Limb (tissue), 2 donors: ENCODE data around the gene TMEM164.
"Not testable (repeated sequence)": the region's sequence is repeated elsewhere in the genome, so short reads cannot be mapped to it uniquely, and the experiment has no call there.

ENCODE experiments used
- DNase-seq, 2 donors: peaks; one replicate each; pipeline ENCODE4 v3.0.0-alpha.2; 2016; ENCODE audit errors: extremely low spot score in 2 of 2

The TMEM164 gene

DNA sequence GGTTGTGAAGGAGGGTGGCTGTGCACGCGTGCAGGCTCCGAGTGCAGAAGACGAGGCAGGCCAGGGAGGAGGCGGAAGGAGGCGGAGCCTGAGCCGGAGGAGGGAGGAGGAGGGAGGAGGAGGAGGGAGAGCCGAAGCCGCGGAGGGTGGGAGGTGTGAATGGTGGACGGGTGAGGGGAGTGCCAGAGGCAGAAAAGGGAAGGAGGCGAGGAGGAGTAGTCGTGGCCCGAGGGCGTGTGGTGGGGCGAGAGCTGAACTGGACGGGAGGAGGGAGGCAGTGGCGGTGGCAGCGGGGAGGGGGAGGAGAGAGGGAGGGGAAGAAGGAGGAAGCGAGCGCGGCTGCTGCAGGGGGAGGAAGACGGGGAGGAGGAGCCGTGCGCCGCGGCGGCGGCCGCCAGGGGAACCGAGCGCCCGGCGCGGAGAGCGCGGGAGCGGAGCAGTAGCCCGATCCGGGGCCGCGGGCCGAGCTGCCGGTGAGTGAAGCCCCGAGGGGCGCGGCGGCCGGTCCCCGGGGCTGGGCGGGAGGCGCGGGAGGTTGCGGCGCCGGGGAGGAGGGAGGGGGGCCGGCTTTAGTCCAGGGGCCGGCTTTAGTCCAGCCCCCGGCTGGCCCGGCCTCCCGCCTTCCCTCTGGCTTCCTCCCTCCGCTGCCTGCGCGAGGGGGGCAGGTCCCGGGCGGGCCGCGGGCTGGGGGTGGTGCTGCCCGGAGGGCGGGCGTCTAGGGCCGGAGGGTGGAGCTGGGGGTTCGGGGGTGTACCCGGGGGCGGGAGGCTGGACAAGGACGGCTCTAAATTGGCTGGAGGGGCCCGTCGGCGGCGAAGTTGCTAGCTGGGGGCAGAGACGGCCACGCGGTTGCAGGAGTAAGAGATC lies at the start of gene TMEM164:
Gene TMEM164 (plus strand): TSS at position 815 of the 867 bp plus-strand sequence. CDS start 661 bp downstream, outside the sequence.
- peak; percentile 62 to 84 for DNase-seq

DNA sequence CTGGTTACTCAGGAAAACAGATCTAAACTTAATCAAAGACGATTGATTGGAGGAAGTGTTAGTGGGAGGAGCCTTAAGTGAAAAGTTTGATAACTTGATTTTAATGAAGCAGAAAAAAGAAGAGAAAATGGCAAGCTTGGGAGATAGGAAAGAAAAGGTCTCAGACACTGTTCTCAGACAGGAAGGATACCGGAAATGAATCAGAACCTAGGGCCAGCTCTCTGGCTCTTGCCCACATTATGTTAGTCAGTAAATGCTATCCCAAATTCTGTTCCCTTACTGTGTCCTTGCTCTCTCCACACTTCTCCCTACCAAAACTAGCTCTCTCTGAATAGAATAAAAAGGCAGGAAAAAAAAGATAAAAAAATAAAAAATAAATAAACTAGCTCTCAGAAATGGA lies 48.6 kb upstream of the TMEM164 start:
- no peak for DNase-seq

DNA sequence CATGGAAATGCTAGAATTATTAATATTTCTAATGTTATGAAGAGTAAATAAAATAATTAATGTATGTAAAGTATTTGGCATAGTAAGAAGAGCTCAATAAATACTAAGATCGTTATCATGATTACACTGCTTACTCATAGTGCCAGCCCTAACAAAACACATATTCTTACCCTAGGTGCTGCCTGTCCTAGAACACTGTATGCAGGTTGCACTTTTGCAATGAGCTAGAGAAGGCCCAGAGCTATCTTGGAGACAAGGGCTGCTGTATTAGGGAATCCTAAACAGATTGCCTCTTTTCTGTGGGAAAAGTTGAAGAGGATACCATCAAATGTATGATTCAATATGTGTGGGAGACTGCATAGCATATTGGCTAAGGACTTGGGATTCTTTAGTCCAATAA lies 48.0 kb upstream of the TMEM164 start:
- DNase-seq: no peak

DNA sequence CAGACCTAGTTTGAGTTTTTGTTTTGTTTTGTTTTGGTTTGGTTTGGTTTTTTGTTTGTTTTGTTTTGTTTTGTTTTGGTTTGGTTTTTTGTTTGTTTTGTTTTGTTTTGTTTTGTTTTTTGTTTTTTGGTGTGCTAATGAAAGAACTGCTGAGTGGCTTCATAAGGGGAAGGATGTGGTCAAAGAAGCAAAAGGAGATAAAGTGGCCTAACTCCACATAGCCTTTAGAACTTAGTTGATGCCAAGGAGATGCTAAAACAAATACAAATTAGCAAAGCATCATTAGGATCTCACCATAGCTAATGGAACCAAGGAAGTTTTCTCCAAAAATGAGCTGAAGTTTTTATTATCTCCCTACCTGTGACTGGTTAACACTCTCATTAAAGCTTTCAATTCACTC lies 44.6 kb upstream of the TMEM164 start:
- DNase-seq: no peak

DNA sequence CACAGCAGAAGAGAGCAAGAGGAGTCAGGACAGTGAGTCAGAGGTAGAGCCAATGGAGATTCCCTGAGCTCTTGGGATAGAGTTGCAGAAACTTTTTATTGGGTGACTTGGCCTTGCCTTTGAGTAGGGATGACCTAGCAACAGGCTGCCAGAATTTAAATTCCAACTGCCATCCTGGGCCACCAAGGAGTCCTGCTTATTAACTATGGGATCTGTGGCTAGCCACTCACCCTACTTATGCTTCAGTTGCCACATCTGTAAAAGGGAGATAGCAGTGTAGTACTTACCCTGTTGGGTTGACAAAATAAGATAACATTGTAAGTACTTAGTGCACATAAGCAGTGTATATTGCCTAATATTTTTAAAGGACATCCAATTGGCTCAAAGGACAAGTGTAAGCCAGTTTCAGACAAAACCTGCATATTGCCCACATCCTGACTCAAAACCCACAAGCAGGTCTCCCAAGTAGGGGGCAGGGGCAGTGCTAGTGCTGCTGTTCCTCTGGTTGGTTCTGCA lies 43.5 kb upstream of the TMEM164 start:
- no peak for DNase-seq

DNA sequence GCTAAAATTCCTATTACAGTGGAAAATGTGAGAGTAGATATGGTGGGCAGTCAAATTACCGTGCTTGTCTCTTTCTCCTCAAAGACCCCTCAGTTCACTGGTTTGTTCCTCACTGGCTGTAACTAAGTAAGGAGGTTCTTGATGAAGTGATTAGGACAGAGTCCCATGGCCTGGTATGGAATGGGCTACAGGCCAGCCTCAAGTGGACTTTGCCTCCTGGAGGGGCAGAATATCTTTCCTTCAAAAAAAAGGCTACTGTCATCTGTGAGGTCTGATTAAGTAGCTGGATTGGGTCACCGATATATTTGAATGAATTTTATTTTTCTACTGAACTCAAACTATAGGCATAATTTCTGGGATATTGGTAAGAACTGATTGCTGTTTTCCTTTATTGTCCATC lies 38.5 kb upstream of the TMEM164 start:
- DNase-seq: no peak

DNA sequence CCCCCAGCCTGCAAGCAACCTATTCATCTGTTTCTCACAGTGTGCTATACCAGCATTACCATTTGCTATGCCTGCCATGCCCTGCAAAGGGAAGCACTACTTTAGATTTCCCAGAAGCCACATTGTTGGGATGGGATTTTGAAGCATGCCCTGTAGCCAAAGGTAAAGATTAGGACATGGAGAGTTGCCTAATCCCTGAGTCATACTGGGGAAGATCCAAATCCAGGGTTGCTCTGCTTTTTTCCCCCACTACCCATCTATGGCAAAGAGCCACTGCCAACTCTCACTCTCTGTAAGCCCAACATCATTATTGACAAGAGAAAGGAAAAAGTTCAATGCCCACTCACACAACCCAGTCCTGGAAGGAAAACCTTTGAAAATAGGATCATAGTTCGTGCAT lies 36.7 kb upstream of the TMEM164 start:
- no peak for DNase-seq

DNA sequence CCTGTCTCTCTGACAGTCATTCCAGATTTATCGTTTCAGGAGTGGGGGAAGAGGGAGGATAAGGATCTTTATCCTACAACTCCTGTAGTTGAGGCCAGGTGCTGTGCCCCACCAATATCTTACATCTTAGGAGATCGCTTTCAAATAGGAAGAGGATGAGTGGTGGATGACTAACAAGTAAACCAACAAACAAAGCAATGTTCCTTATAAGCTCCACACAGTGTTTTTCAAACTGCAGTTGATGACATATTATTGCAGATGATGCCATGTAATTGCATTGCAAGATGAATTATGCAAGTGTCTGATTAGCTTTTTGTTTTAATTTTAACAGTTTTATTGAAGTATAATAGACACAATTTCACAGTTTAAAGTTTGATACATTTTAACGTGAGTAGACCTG lies 35.8 kb upstream of the TMEM164 start:
- DNase-seq: no peak

DNA sequence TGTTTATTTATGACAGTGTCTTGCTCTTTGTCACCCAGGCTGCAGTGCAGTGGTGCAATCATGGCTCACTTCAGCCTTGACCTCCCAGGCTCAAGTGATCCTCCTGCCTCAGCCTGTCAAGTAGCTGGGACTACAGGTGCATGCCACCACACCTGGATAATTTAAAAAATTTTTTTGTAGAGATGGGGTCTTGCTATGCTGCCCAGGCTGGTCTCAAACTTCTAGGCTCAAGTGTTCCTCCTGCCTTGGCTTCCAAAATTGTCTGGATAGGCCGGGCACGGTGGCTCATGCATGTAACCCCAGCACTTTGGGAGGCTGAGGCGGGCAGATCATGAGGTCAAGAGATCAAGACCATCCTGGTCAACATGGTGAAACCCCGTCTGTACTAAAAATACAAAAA lies 32.1 kb upstream of the TMEM164 start:
- DNase-seq: not testable (repeated sequence)

DNA sequence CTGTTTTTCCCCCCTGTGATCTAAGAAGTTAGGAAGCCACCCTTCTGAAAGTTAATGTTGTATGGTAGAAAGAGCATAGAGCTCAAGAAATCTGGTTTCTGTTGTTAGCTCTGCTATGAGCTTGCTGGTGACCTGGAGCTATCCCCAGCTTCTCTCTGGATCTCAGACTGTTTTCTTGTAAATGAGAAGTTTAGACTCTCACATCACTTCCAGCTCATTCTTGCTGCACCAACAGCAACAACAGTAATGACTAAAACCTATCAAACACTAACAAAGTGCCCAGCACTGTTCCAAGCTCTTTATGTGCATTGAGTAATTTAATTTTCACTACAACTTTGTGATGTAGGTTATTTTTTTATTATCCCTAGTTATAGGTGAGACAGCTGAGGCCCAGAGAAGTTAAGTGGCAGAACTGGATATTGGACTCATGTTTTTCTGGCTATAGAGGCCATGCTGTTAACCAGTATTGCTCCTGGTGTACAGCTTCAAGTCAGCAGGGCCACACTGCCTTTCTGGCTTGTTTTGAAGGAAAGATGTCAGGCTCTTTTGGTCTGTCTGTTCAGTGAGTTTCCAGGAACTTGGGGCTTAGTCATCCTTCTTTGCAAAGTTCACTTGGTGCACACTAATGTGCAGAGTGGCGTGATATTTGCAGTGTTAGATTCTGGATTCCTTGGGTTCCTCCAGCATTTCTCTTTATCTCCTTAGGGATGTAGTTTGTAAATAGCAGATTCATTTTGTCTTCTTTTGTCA lies 27.8 kb upstream of the TMEM164 start:
- no peak for DNase-seq

DNA sequence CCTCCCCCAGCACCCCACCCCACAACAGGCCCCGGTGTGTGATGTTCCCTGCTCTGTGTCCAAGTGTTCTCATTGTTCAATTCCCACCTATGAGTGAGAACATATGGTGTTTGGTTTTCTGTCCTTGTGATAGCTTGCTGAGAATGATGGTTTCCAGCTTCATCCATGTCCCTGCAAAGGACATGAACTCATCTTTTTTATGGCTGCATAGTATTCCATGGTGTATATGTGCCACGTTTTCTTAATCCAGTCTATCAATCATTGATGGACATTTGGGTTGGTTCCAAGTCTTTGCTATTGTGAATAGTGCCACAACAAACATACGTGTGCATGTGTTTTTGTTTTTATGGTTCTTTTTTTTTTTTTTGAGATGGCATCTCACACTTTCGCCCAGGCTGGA lies 17.7 kb upstream of the TMEM164 start:
- not testable (repeated sequence) for DNase-seq

DNA sequence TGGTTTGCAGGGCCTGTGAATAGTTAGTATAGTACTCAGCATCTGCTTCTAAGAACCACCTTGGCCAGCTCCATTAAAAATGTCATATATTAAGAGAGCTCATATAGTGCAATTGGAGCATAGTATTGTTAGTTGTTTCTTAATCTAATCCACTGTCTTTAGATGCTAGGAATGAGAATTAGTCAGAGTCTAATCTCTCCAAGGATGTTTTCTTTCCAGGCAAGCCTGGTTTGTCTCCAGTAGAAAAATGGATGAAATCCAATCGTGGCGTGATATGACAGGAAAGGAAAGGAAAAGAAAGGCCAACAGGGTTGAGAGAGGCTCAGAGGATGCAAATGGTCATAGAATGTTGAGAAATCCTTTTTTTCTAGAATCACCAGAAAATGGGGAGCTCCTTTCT lies 15.0 kb upstream of the TMEM164 start:
- no peak for DNase-seq

DNA sequence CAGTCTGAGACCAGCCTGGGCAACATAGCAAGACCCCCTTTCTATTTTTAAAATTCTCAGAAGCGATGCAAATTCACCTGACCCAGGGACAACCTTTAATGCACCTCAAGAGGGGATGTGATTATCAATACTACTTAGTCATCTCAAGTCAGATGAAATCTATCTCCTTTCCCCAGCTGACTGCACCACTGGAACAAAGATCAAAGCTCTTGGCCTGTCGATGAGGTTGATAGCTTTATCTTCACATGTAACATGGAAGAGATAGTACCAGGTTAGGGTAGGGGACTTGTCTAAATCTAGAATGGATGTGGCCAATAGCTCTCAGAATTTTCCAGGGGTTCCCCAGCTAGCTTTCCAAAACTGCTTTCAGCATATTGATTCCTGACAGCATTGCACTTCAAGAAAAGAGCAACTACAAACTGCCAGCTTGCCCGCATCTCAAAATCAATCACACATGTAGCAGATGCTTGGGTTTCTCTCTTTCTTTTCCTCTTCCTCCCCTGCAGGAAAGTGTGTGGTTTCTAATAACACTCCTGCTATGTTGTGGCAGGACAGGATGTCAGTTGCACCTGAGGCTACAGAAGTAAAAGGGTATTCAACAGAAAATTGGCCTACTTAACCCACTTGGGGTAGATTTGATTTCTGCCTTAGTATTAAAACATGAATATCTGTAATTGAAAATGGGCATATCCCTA lies 12.2 kb upstream of the TMEM164 start:
- DNase-seq: no peak

DNA sequence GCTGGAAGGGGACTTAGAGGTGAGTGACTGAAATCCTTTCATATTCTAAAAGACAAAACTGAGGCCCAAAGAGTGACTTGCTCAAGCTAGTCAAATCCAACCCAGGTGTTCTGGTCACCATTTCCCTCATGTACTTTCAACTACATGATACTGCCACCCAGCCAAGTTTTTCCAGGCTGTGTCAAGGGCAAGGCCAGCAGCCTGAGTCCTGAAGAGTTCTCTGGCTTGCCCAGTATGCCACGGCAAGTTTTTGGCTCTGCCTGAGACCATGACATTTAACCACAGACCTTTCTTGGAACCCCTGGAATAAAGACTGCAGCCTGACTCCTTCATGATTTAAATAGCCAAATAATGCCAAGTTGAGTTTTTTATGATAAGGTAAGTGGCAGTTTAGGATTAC lies 10.7 kb upstream of the TMEM164 start:
- DNase-seq: no peak

DNA sequence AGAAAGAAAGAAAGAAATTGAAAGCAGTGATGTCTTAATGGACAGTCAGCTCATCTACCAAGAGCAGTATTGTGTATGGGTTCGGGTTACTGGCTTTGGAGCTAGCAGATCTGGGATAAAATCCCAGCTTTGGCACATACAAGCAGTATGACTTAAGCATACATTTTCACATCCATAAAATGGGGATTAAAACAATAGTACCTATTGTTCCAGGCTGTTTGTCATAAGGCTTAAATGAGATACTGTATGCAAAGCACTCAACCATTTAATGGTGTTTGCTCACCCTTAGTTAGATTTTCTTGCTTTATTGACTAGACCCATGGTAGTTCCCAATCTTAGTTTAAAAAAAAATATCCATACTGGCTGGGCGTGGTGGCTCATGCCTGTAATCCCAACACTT lies 7.8 kb upstream of the TMEM164 start:
- no peak for DNase-seq

DNA sequence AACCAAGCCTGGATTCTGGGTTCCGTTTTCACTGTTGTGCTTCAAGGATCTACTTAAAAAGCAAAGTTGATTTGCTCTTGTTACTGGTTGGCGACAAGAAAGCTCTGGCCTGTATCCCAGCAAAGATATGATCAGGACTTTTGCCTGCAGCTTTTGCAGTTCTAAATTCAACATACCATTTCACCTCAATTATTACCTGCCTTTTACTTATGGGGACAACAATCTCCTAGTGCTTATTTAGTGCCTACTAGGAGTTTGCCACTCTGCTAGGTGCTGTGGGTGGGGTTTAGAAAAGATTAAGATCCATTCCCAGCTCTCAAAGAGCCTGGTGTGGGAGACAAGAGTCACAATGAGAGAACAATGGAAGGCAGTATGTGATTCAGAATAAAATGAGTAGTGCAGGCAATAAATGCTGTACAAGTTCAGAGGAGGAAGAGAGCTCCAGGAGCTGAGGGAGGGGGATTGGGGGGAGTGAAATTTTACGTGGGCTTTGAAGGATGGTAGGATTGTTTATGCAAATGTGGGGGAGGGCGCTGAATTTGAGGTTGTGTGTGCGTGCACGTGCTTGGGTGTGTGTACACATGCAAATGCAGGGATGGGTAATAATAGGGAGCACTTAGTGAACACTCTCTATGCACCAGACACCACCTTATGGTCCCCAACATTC lies 5.0 kb upstream of the TMEM164 start:
- no peak for DNase-seq

DNA sequence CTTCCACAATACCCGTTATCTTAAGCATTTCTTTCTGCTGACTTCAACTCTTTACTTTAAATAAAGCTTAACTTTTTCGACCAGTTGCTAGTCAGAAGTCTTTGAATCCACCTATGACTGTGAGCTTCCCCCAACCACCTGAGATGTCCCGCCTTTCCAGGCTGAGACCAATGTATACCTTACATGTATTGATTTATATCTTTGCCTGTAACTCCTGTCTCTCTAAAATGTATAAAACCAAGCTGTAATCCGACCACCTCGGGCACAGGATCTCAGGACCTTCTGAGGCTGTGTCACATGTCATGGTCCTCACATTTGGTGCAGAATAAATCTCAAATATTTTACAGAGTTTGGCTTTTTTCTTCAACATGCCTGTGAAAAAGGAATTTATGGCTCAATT lies 2.9 kb upstream of the TMEM164 start:
- DNase-seq: no peak

DNA sequence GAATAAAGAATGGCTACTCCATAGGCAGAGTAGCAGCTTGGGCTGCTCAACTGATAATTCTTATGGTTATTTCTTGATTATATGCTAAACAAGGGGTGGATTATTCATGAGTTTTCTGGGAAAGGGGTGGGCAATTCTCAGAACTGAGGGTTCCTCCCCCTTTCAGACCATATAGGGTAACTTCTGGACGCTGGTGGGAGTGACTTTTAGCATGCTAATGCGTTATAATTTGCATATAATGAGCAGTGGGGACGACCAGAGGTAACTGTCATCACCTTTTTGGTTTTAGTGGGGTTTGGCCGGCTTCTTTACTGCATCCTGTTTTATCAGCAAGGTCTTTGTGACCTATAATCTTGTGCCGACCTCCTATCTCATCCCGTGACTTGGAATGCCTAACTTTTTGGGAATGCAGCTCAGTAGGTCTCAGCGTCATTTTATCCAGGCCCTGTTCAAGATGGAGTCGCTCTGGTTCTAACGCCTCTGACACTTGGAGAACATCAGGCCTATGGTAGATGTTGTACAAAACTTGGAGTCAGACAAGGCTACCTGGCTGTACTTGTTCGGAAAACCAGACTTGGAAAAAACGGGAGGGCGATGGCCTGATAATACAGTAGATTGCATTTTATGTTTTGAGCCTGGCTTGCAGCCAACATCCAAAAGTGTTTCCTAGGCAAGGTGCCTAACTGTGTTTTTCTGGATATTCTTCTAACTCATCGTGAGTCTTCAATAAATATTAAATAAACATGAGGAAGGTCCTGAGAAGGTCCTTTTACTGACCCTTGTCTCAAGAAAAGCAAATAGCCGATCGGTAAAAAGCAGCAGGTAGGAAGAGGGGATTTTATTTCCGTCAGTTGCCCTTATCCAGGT lies 1.8 kb upstream of the TMEM164 start:
- no peak for DNase-seq

DNA sequence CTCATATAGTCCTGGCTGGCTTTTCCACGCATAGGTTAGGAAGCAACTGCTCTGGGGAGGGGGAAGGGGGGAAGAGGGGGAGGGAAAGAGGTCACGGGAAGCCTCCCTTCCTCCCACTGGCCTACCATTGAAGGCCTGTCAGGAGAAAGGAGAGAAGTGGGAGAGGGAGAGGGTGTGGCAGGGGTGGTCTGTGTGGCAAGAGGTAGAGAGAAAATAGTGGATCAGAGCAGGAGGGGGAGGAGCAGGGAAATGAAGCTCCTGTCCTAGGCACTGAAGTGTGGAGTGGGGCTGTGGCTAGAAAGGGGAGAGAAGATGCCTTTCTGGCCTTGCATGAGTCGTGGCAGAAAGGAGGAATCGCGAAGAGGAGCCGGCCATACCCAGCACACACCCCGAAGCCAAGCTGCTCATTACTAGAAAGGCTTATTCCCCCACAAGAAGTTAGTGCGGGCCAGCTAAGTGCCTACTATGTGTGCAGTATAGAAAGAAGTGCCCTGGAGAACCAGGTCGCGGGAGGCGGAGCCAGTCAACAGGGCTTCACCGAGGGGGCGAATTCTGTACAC lies 1.1 kb upstream of the TMEM164 start:
- DNase-seq: peak in 1 of 2 donors; percentile 23
